GM12878 (cell line): ENCODE measurements around the gene SENP5. TPM values are rescaled to one million over a fixed set of nuclear protein-coding genes. Genes with fewer than 3 reads are reported as not detected.

ENCODE experiments used
- ATAC-seq: fragments of 200-7000 bp; cut with Tn5 transposase; 3 replicates; pipeline ENCODE4 v1.9.1; 2020; ENCODE audit warnings: mild to moderate bottlenecking, moderate library complexity
- BruUV-seq: library from RNA; stranded (reverse); fragments of 400-500 nt; replicated peaks from 2 replicates; lab custom pipeline; 2021; lab: Mats Ljungman, UMichigan
- CTCF ChIA-PET: fragments of 300-600 bp; sonication (Branson Sonifier 250); formaldehyde crosslinking; extraction: SDS; loops from one replicate; lab custom pipeline; 2021; ENCODE audit warnings: inconsistent platforms; lab: Yijun Ruan, JAX
- POLR2A ChIA-PET: fragments of 350-600 bp; formaldehyde crosslinking; extraction: SDS; loops from one replicate; lab custom pipeline; 2021; ENCODE audit warnings: inconsistent platforms; lab: Charles Lee
- RAD21 ChIA-PET: fragments of 300-600 bp; sonication (Branson Sonifier 250); formaldehyde crosslinking; loops from one replicate; lab custom pipeline; 2023; ENCODE audit warnings: antibody characterized with exemption; ENCODE audit not compliant: unreplicated experiment; lab: Charles Lee
- SMC1A ChIA-PET: fragments of 300-600 bp; sonication (Branson Sonifier 250); formaldehyde crosslinking; loops from one replicate; lab custom pipeline; 2023; ENCODE audit not compliant: unreplicated experiment, uncharacterized antibody; lab: Charles Lee
- DNase-seq: peaks from one replicate; pipeline ENCODE4 v3.0.0-alpha.2; 2011; ENCODE audit warnings: low read depth, low spot score
- FAIRE-seq: peaks from 3 replicates; lab custom pipeline; 2011; peaks lifted over from hg19 to GRCh38; lab: Jason Lieb, UNC
- H2AFZ ChIP-seq: 2 replicates; pipeline ENCODE4 v1.6.0; 2011; ENCODE audit warnings: low read depth, low read length, control low read depth; ENCODE audit not compliant: control insufficient read depth
- H3K27ac ChIP-seq: 2 replicates; pipeline ENCODE4 v1.5.1; 2011; ENCODE audit warnings: control low read depth; ENCODE audit not compliant: control insufficient read depth, insufficient read depth
- H3K27me3 ChIP-seq, 2 experiments: replicated peaks in 1 of 2; 2 replicates each; pipeline versions ENCODE4 v1.6.0 to v1.6.1; 2011; ENCODE audit warnings: low read length in 1 of 2; ENCODE audit not compliant: control insufficient read depth in 2 of 2, insufficient read depth in 2 of 2
- H3K36me3 ChIP-seq, 2 experiments: 2 replicates each; pipeline ENCODE4 v1.5.1; 2011; ENCODE audit warnings: low read length in 1 of 2; ENCODE audit not compliant: control insufficient read depth in 2 of 2, insufficient read depth in 2 of 2
- H3K4me1 ChIP-seq: 2 replicates; pipeline ENCODE4 v1.6.1; 2011; ENCODE audit warnings: mild to moderate bottlenecking, low read length, moderate library complexity, mixed read lengths; ENCODE audit not compliant: control insufficient read depth, insufficient read depth
- H3K4me2 ChIP-seq: 2 replicates; pipeline ENCODE4 v1.6.0; 2011; ENCODE audit warnings: control low read depth; ENCODE audit not compliant: control insufficient read depth, insufficient read depth
- H3K4me3 ChIP-seq: fragments of 200-600 bp; sonication (generic); 2 replicates; pipeline ENCODE4 v1.5.1; 2016
- H3K79me2 ChIP-seq: 2 replicates; pipeline ENCODE4 v1.6.0; 2011; ENCODE audit warnings: low read length; ENCODE audit not compliant: control insufficient read depth, insufficient read depth
- H3K9ac ChIP-seq: 2 replicates; pipeline ENCODE4 v1.8.0; 2011; ENCODE audit warnings: low read length, control low read depth, mixed read lengths; ENCODE audit not compliant: control insufficient read depth, insufficient read depth
- H3K9me3 ChIP-seq: replicated peaks from 3 replicates; pipeline ENCODE4 v1.5.1; 2011; ENCODE audit warnings: mild to moderate bottlenecking, low read length; ENCODE audit not compliant: control insufficient read depth, insufficient read depth
- H4K20me1 ChIP-seq: 2 replicates; pipeline ENCODE4 v1.6.0; 2011; ENCODE audit not compliant: control insufficient read depth, insufficient read depth
- BCL11A ChIP-seq: IDR thresholded peaks from 2 replicates; pipeline ENCODE4 v1.6.1; 2011; ENCODE audit warnings: low read depth, low read length
- BHLHE40 ChIP-seq, 2 experiments: fragments of 450-650 bp in 1 of 2; IDR thresholded peaks; 2 replicates each; pipeline ENCODE4 v1.6.1; 2011 to 2017; ENCODE audit warnings: low read depth in 2 of 2, borderline replicate concordance in 1 of 2, improper control_type of control experiment in 1 of 2, low read length in 1 of 2, mild to moderate bottlenecking in 1 of 2
- BMI1 ChIP-seq: fragments of 450-650 bp; IDR thresholded peaks from 2 replicates; pipeline ENCODE4 v1.6.1; 2016; ENCODE audit warnings: mild to moderate bottlenecking, moderate library complexity, borderline replicate concordance
- CBX5 ChIP-seq: sonication (generic); IDR thresholded peaks from 2 replicates; pipeline ENCODE4 v1.6.1; 2016; ENCODE audit warnings: low read depth, moderate library complexity, mild to moderate bottlenecking, inconsistent platforms
- EGR1 ChIP-seq, 2 experiments: IDR thresholded peaks; 1 replicate in 1 of 2; 2 replicates in 1 of 2; pipeline ENCODE4 v1.6.1; 2011 to 2012; ENCODE audit warnings: low read depth in 2 of 2, low read length in 2 of 2, borderline replicate concordance in 1 of 2, mild to moderate bottlenecking in 1 of 2, moderate library complexity in 1 of 2
- HCFC1 ChIP-seq: fragments of 150-350 bp; IDR thresholded peaks from 2 replicates; pipeline ENCODE4 v1.6.1; 2014; ENCODE audit warnings: low read length
- ZBED1 ChIP-seq: IDR thresholded peaks from 2 replicates; pipeline ENCODE4 v1.6.1; 2016; ENCODE audit warnings: borderline replicate concordance
- WGBS: methylation state at CpG from one replicate; pipeline ENCODE4 v1.1.6; 2016; ENCODE audit warnings: low lambda C conversion rate; ENCODE audit not compliant: insufficient replicate concordance, insufficient coverage; ENCODE audit errors: missing lambda C conversion rate; 5-methylcytosine and 5-hydroxymethylcytosine counted together
- in situ Hi-C: fragments of 300-500 bp; cut with MboI; formaldehyde crosslinking; loops from 9 replicates; pipeline ENCODE4 v1.14.3; 2018; ENCODE audit warnings: mixed read lengths
- intact Hi-C: fragments of 100-400 bp; cut with micrococcal nuclease; formaldehyde crosslinking; loops from one replicate; pipeline ENCODE4 v1.14.2; 2022; ENCODE audit not compliant: unreplicated experiment
- polyA plus RNA-seq, 11 experiments: library from polyadenylated mRNA; depleted of rRNA in 4 of 11; unstranded in 6 of 11; stranded (reverse) in 5 of 11; fragments of >200 nt; fragmentation: Nextera tagmentation in 4 of 11; fragmentation: Illumina TruSeq in 1 of 11; extraction: Ambion mirVana in 4 of 11; extraction: Trizol in 1 of 11; gene quantifications; 1 replicate in 1 of 11; 2 replicates in 10 of 11; pipeline versions ENCODE4 v1.2.1 to v1.2.3, GENCODE V29; 2011 to 2016; ENCODE audit warnings: inconsistent platforms in 2 of 11, missing spikeins in 2 of 11, low read depth in 1 of 11
- total RNA-seq, 4 experiments: library from RNA; depleted of rRNA in 3 of 4; stranded (reverse); fragments of >200 nt in 3 of 4; fragmentation: Illumina TruSeq in 1 of 4; extraction: Trizol in 1 of 4; gene quantifications; 2 replicates each; pipeline versions ENCODE4 v1.2.1 to v1.2.3, GENCODE V29; 2013 to 2021

Gene SENP5
- total and polyA plus RNA-seq, 10 of the 15 experiments (the other 5 are each of a cell fraction or from before 2014, with no cell fraction given), result 6.4 to 28.4 (median 15.6) TPM

DNA sequence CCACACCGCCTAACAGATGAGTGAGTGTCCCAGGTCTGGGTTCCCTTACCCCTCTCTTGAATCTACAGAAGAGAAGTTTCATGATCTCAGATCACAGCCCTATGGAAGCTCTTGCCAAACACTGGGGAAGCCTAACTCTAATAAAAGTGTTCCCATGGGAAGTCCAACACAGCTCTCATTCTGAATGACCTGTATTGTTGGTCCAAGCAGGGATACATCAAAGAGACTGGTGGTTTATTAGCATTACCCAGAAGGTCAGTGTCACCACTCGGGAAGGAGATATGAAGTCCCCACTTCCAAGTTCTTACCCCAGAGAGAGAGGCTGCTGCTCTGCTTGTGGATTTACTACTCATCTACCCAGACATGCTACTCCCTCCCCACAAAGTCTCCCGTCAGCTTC is 83.7 kb downstream of the SENP5 start (continued):
- TF ChIP-seq ZBED1 (no peak), EGR1 (IDR thresholded peaks at IDR 0.05; ENCODE audit: borderline replicate concordance in 1 of 2, low read depth in 2 of 2, low read length in 2 of 2) (no peak), HCFC1 (no peak)

DNA sequence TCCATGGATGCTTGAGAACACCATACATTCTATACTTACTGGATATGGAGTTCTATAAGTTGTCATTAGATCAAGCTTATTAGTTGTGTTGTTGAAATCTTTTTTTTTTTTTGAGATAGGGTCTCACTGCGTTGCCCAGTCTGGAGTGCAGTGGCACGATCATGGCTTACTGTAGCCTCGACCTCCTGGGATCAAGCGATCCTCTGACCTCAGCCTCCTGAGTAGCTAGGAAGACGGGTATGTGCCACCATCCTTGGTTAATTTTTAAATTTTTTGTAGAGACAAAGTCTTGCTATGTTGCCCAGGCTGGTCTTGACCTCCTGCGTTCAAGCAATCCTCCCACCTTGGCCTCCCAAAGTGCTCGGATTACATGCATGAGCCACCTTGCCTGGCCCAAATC is 87.1 kb downstream of the SENP5 start:
- ChIA-PET POLR2A (interaction anchor here (0.5 to 0.7 kb wide), 2 partner anchors 220 to 528 kb away, joined by 3 to 4 read pairs; no protein-coding TSS in a partner anchor), SMC1A (interaction anchor here (0.9 kb wide), 1 partner anchor 235 kb away, joined by 3 read pairs; no protein-coding TSS in a partner anchor), RAD21 (no interaction called here), CTCF (interaction anchor here (0.6 to 2.1 kb wide), 4 partner anchors 14 to 532 kb away, joined by 4 to 10 read pairs (median 4); no protein-coding TSS in a partner anchor)
- H3K79me2 ChIP-seq, result no peaks in the 10 kb centered on the region
- no peaks in the 10 kb centered on the region for H3K4me1 ChIP-seq
- no peak overlapping the region for H3K27ac ChIP-seq
- FAIRE-seq (no peak), ATAC-seq (no peak), DNase-seq (no peak)
- no peak for TF ChIP-seq CBX5
- no peak for TF ChIP-seq ZBED1
- no peak for TF ChIP-seq BHLHE40 (IDR thresholded peaks at IDR 0.05; ENCODE audit: borderline replicate concordance in 1 of 2, low read depth in 2 of 2, low read length in 1 of 2)
- TF ChIP-seq BMI1, result no peak
- no peak for TF ChIP-seq BCL11A
- H3K27me3 ChIP-seq, result no peaks in the 10 kb centered on the region
- H3K9me3 ChIP-seq, result no peaks in the 10 kb centered on the region; the same call in 2 of the 3 replicates
- H4K20me1 ChIP-seq, result no peaks in the 10 kb centered on the region
- no peak overlapping the region for H3K9ac ChIP-seq
- in situ Hi-C loops, result no loop called here
- H2AFZ ChIP-seq, result no peak overlapping the region
- H3K36me3 ChIP-seq, result no peaks in the 10 kb centered on the region; a peak in 1 of 4 replicates
- H3K4me2 ChIP-seq, result no peak overlapping the region
- BruUV-seq, result no TSS peak
- 90% methylated on average over 7 of the region's 7 CpGs for WGBS
- no peak overlapping the region for H3K4me3 ChIP-seq
- intact Hi-C loops, result no loop called here
